NOMO-1 treated with dmso at 0.1 percent for 144 hours (cell line): ENCODE data around the gene BLVRB.
A peak's percentile ranks its signal among the peaks of the same experiment; 100 is the strongest.

Source experiments
- DNase-seq: peaks from one replicate; lab custom pipeline; 2025; ENCODE audit not compliant: unreplicated experiment; lab: John Stamatoyannopoulos, UW

The BLVRB gene

GRCh38 chr19:40407714-40408597, 57.6 kb downstream of the BLVRB start:
- no peak for DNase-seq

DNA sequence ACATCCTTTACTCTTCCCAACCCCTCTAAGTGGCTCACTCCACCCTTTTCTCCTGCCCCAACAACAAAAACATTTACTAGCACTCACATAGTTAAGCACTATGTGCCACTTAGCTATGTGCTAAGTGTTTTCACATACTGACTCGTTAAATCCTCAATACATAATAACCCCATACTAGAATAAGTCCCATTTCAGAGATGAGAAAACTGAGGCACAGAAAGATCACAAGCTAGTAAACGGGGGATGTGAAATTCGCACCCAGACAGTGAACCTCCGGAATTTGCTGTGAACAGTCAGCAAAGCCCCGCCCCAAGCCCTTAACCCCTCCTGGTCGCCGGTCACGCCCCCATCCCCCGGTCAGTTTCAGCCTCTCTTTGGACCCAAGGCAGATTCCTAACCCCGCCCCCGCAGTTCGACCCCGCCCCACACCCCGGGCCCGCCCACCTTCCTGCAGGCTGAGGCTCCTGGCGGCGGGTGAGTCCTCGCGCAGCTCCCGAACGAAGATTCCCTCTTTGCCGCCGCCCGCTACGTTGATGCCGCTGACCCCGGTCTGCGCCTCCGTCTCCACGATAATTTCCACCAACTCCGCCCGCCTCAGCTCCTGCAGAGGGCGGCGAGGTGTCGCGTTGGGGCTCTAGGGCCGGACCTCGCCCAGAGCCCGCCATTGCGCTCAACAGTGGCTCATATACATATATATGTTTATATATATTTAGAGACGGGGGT, 62.1 kb downstream of the BLVRB start:
- DNase-seq = peak; percentile 76

GRCh38 chr19:40400559-40400958, 65.0 kb downstream of the BLVRB start:
- DNase-seq = no peak

DNA sequence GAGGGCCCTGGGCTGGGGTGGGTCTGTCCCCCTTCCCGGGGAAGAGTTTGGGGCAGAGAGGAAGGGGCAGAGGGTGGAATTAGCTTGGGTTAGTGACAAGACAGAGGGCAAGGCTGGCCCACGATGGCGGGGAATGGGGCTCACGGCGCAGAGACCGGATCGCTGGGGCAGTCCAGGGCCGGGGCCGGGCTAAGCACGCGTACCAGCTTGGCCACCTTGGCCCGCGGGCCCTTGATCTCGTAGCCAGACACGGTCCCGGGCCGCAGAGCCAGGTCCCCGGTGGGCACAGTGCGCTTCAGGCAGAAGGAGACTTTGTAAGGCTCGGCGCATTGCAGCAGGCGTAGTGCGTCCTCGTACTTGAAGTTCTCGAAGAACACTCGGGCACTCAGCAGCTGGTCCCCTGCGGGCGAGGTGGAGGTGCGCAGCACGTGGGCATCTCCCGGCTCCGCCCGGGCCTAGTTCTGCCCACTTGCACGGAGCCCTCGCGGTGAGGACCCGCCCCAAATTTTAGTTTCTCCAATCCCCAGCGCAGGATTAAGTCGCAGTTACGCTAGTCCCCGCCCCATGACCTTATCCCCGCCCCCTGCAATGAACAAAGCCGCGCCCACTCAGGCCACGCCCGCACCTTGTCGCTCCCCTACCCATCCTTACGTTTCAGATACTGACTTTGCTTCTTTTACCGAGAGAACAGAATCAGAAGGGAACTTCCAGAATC, 67.0 kb downstream of the BLVRB start:
- no peak for DNase-seq
